T-helper 17 cell (primary cell): ENCODE measurements around the gene C1QTNF5. TPM values are rescaled to one million over a fixed set of nuclear protein-coding genes. Genes with fewer than 3 reads are reported as not detected.

ENCODE experiments used
- ATAC-seq: fragments of 150-1000 bp; cut with Tn5 transposase; 2 replicates; pipeline ENCODE4 v1.10.0; 2021; ENCODE audit warnings: mild to moderate bottlenecking, moderate library complexity
- DNase-seq, 3 donors: peaks; one replicate each; pipeline versions ENCODE4 v3.0.0 to v3.0.0-alpha.2; 2020 to 2021
- H3K9me3 ChIP-seq: one replicate; pipeline ENCODE4 v1.7.0; 2013; ENCODE audit warnings: low read length, mild to moderate bottlenecking; ENCODE audit not compliant: control insufficient read depth, poor library complexity, severe bottlenecking
- H3K27ac Mint-ChIP-seq: one replicate; pipeline ENCODE4 v1.8.0; 2022; ENCODE audit warnings: mild to moderate bottlenecking, moderate library complexity, mixed read lengths
- H3K27me3 Mint-ChIP-seq: one replicate; pipeline ENCODE4 v1.8.0; 2022; ENCODE audit warnings: mixed read lengths
- H3K36me3 Mint-ChIP-seq: one replicate; pipeline ENCODE4 v1.8.0; 2022; ENCODE audit warnings: low read depth, mixed read lengths
- H3K4me1 Mint-ChIP-seq: one replicate; pipeline ENCODE4 v1.8.0; 2022; ENCODE audit warnings: mild to moderate bottlenecking, mixed read lengths
- H3K4me3 Mint-ChIP-seq: one replicate; pipeline ENCODE4 v1.8.0; 2022; ENCODE audit warnings: mild to moderate bottlenecking, moderate library complexity, mixed read lengths
- total RNA-seq, 4 donors: library from RNA in 2 of 4; stranded (reverse) in 2 of 4; gene quantifications; one replicate each; pipeline ENCODE4 v1.2.3 and lab custom pipeline; 2022 to 2026

Gene C1QTNF5
- total RNA-seq, 2 donors from 2014 or later, result not detected

- Mint-ChIP-seq H3K36me3 (peaks cover 6% of the 10 kb centered on the region), H3K27ac (peak within 1 kb of the TSS; percentile 93), H3K4me3 (peak within 1 kb of the TSS; percentile 96), H3K4me1 (peaks cover 24% of the 10 kb centered on the region), H3K27me3 (peaks cover 22% of the 10 kb centered on the region)
- H3K9me3 ChIP-seq, result no peaks in the 10 kb centered on the region
- DNase-seq, result peak; percentile 79 to 89 (median 84)
- peak; percentile 96 for ATAC-seq
Measured at GRCh38 chr11:119334174-119334930, 6.3 kb downstream of the C1QTNF5 start, which contains the start of gene RNF26. RNF26 (plus strand) TSS chr11:119334527; CDS start chr11:119335123, 596 bp downstream.

- no peak for DNase-seq
- peaks cover 20% of the 10 kb centered on the region for H3K4me1 Mint-ChIP-seq
- H3K4me3 Mint-ChIP-seq, result peak overlapping the region; percentile 80
- H3K36me3 Mint-ChIP-seq, result peaks cover 5% of the 10 kb centered on the region
- no peak for ATAC-seq
- no peaks in the 10 kb centered on the region for H3K9me3 ChIP-seq
- peak overlapping the region; percentile 80 for H3K27ac Mint-ChIP-seq
- peaks cover 16% of the 10 kb centered on the region for H3K27me3 Mint-ChIP-seq
Measured at GRCh38 chr11:119332111-119332765, 8.4 kb downstream of the C1QTNF5 start.

DNA sequence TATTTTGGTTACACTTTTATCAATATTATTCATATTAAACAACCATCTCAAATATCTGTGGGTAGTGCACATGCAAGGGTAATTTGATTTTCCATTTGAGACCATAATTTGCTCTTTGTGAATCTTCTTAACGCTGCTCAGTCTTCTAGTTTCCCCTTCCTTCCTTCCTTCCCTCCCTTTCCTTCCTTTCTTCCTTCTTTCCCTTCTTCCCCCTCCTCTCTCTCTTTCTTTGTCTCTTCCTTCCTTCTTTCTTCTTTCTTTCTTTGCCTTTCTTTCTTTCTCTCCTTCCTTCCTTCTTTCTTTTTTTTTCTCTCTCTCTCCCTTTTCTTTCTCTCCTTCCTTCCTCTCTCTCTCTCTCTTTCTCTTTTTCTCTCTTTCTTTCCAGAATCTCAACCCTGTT lies 10.4 kb downstream of the C1QTNF5 start:
- H3K9me3 ChIP-seq, result no peaks in the 10 kb centered on the region
- Mint-ChIP-seq H3K36me3 (peaks cover 2% of the 10 kb centered on the region), H3K4me1 (peaks cover 13% of the 10 kb centered on the region), H3K27ac (peak overlapping the region; percentile 32), H3K4me3 (no peak overlapping the region), H3K27me3 (peaks cover 16% of the 10 kb centered on the region)
- ATAC-seq (no peak), DNase-seq (no peak)

DNA sequence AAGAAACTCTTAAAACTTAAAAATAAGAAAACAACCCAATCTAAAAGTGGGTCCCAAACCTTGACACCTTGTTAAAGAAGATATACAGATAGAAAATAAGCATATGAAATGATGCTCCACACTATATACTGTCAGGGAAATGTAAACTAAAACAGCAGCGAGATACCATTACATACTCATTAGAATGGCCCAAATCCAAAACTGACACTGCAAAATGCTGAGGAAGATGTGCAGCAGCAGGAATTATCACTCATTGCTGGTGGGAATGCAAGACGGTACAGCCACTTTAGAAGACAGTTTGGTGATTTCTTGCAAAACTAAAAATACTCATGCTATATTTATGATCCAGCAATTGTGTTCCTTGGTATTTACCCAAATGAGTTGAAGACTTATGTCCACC lies 11.4 kb downstream of the C1QTNF5 start:
- Mint-ChIP-seq H3K36me3 (peaks cover 2% of the 10 kb centered on the region), H3K4me3 (no peak overlapping the region), H3K4me1 (peaks cover 9% of the 10 kb centered on the region), H3K27ac (no peak overlapping the region), H3K27me3 (peaks cover 16% of the 10 kb centered on the region)
- ATAC-seq, result no peak
- no peaks in the 10 kb centered on the region for H3K9me3 ChIP-seq
- no peak for DNase-seq

DNA sequence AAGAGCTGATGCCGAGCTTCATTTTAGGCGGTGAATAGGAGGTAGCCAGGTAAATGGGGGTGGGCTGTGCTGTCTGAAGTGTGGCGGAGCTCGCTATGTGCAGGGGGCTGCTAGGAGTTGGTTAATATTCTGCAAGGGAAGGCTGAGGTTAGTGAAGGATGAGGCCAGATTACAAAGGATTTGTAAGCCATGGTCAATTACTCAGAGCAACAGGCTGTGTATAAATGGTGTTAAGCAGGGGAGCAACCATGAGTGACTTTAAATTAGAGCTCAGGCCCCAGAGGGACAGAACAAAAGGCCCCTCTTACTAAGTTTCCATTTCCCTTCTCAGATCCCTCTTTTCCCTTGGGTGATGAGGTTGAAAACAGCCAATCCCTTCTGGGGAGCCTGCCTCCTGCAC lies 16.5 kb downstream of the C1QTNF5 start:
- ATAC-seq, result no peak
- Mint-ChIP-seq H3K27me3 (peaks cover 8% of the 10 kb centered on the region), H3K4me1 (peaks cover 21% of the 10 kb centered on the region), H3K4me3 (no peak overlapping the region), H3K27ac (no peak overlapping the region), H3K36me3 (peaks cover 3% of the 10 kb centered on the region)
- DNase-seq, result no peak
- H3K9me3 ChIP-seq, result no peaks in the 10 kb centered on the region

- no peak for ATAC-seq
- H3K27ac Mint-ChIP-seq, result no peak overlapping the region
Measured at GRCh38 chr11:119323532-119324033, 17.1 kb downstream of the C1QTNF5 start.

DNA sequence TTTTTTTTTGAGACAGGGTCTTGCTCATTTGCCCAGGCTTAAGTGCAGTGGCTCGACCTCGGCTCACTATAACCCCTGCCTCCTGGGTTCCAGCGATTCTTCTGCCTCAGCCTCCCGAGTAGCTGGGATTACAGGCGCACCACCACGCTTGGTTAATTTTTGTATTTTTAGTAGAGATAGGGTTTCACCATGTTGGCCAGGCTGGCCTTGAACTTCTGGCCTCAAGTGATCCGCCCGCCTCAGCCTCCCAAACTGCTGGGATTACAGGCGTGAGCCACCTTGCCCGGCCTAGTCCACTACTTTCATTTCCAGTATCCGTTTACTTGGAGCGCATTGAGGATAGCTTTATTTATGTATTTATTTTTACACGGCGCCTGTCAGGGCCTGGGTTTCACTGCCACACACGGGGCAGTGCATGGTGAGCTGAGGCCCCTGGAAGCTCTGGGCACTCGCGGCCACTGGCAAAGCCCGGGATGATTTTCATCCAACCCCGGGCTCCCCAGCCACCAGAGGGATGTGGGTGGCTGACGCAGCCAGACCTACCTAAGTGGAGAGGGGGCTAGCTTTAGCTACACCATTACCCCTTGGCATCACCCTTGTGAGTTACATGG lies 17.7 kb downstream of the C1QTNF5 start:
- H3K9me3 ChIP-seq, result no peaks in the 10 kb centered on the region
- peaks cover 30% of the 10 kb centered on the region for H3K4me1 Mint-ChIP-seq
- peaks cover 5% of the 10 kb centered on the region for H3K27me3 Mint-ChIP-seq
- ATAC-seq (no peak), DNase-seq (no peak)
- no peak overlapping the region for H3K4me3 Mint-ChIP-seq
- no peak overlapping the region for H3K27ac Mint-ChIP-seq
- peaks cover 3% of the 10 kb centered on the region for H3K36me3 Mint-ChIP-seq

More at GRCh38 chr11:119323532-119324033, 17.1 kb downstream of the C1QTNF5 start:
- Mint-ChIP-seq H3K4me1 (peaks cover 26% of the 10 kb centered on the region), H3K27me3 (peaks cover 5% of the 10 kb centered on the region), H3K36me3 (peaks cover 3% of the 10 kb centered on the region), H3K4me3 (no peak overlapping the region)
- no peaks in the 10 kb centered on the region for H3K9me3 ChIP-seq
- peak; percentile 59 to 78 (median 60) for DNase-seq

- Mint-ChIP-seq H3K27me3 (peaks cover 5% of the 10 kb centered on the region), H3K27ac (peak overlapping the region; percentile 72), H3K4me3 (no peak overlapping the region), H3K4me1 (peaks cover 30% of the 10 kb centered on the region), H3K36me3 (peaks cover 3% of the 10 kb centered on the region)
- ATAC-seq (no peak), DNase-seq (no peak)
- no peaks in the 10 kb centered on the region for H3K9me3 ChIP-seq
Measured at GRCh38 chr11:119322360-119322739, 18.3 kb downstream of the C1QTNF5 start.

- no peaks in the 10 kb centered on the region for H3K9me3 ChIP-seq
- peaks cover 5% of the 10 kb centered on the region for H3K27me3 Mint-ChIP-seq
- peak overlapping the region; percentile 90 for H3K4me3 Mint-ChIP-seq
- H3K36me3 Mint-ChIP-seq, result peaks cover 3% of the 10 kb centered on the region
- peak overlapping the region; percentile 72 for H3K27ac Mint-ChIP-seq
- peak; percentile 62 for ATAC-seq
- peaks cover 30% of the 10 kb centered on the region for H3K4me1 Mint-ChIP-seq
- DNase-seq, result peak in 2 of 3 donors; percentile 43 to 47
Measured at GRCh38 chr11:119320776-119321524, 19.7 kb downstream of the C1QTNF5 start.

GRCh38 chr11:119320240-119320775 lies 20.4 kb downstream of the C1QTNF5 start:
- Mint-ChIP-seq H3K27ac (peak overlapping the region; percentile 95), H3K4me1 (peaks cover 36% of the 10 kb centered on the region)
- DNase-seq, result no peak

GRCh38 chr11:119319700-119320239 lies 20.9 kb downstream of the C1QTNF5 start:
- no peak for DNase-seq
- Mint-ChIP-seq H3K4me1 (peaks cover 39% of the 10 kb centered on the region), H3K36me3 (peaks cover 3% of the 10 kb centered on the region)

More at GRCh38 chr11:119320240-119320775, 20.4 kb downstream of the C1QTNF5 start:
- peak overlapping the region; percentile 90 for H3K4me3 Mint-ChIP-seq
- ATAC-seq, result no peak
- H3K36me3 Mint-ChIP-seq, result peaks cover 3% of the 10 kb centered on the region
- H3K9me3 ChIP-seq, result no peaks in the 10 kb centered on the region
- H3K27me3 Mint-ChIP-seq, result peaks cover 10% of the 10 kb centered on the region

GRCh38 chr11:119319136-119319699 lies 21.5 kb downstream of the C1QTNF5 start:
- Mint-ChIP-seq H3K4me3 (peak overlapping the region; percentile 90), H3K36me3 (peaks cover 3% of the 10 kb centered on the region), H3K4me1 (peaks cover 43% of the 10 kb centered on the region), H3K27ac (peak overlapping the region; percentile 95), H3K27me3 (peaks cover 19% of the 10 kb centered on the region)
- H3K9me3 ChIP-seq, result no peaks in the 10 kb centered on the region
- DNase-seq, result no peak
- ATAC-seq, result no peak

More at GRCh38 chr11:119319700-119320239, 20.9 kb downstream of the C1QTNF5 start:
- peaks cover 14% of the 10 kb centered on the region for H3K27me3 Mint-ChIP-seq
- H3K9me3 ChIP-seq, result no peaks in the 10 kb centered on the region
- no peak for ATAC-seq
- H3K4me3 Mint-ChIP-seq, result peak overlapping the region; percentile 90
- H3K27ac Mint-ChIP-seq, result peak overlapping the region; percentile 95
